ENCODE data around the gene RAB44. TPM values are rescaled to one million over a fixed set of nuclear protein-coding genes. Genes with fewer than 3 reads are reported as not detected.

RAB44 gene
- total RNA-seq, 1 experiment from 2014 or later: not detected

- H3K4me2 ChIP-seq (ENCODE audit: insufficient read depth, insufficient read length, low read length): no peak overlapping the region
- no peak overlapping the region for H4K8ac ChIP-seq (replicated peaks; ENCODE audit: insufficient read length, low read depth, low read length)
- no peak overlapping the region for H3K4me3 Mint-ChIP-seq
- no peak overlapping the region for H4K5ac ChIP-seq (ENCODE audit: insufficient read length, low read depth, low read length)
- no peak overlapping the region for H3K27ac Mint-ChIP-seq
- H2BK12ac ChIP-seq (ENCODE audit: insufficient read length, low read depth, low read length): no peak overlapping the region
- H3K9ac ChIP-seq (ENCODE audit: extremely low read depth, insufficient read length, low read length): no peak overlapping the region
- no peak overlapping the region for H3K27ac ChIP-seq (ENCODE audit: insufficient read length, low read depth, low read length)
- no peak overlapping the region for H2AFZ ChIP-seq (ENCODE audit: low read length)
- TF ChIP-seq CTCF (conservative IDR thresholded peaks at IDR 0.05): no peak
- peaks cover 14% of the 10 kb centered on the region for H3K23me2 ChIP-seq (ENCODE audit: insufficient read length, low read depth, low read length, poor library complexity, severe bottlenecking)
- no peaks in the 10 kb centered on the region for H3K9me3 ChIP-seq (ENCODE audit: control insufficient read depth, low read depth, low read length)
- H4K91ac ChIP-seq (ENCODE audit: insufficient read length, low read depth, low read length): no peak overlapping the region
- no peak overlapping the region for H2BK120ac ChIP-seq (ENCODE audit: low read depth, low read length, poor library complexity, severe bottlenecking)
- H3K9me3 Mint-ChIP-seq: no peaks in the 10 kb centered on the region; a peak in 2 of 5 replicates
- no peak for DNase-seq
- no peaks in the 10 kb centered on the region for H3K79me2 ChIP-seq (ENCODE audit: insufficient read depth, low read length)
- no peak overlapping the region for H2BK5ac ChIP-seq (ENCODE audit: insufficient read length, low read length)
- no peak overlapping the region for H3K18ac ChIP-seq (ENCODE audit: insufficient read length, low read depth, low read length)
- no peak overlapping the region for H2BK15ac ChIP-seq (ENCODE audit: low read depth, low read length)
- peaks cover 19% of the 10 kb centered on the region for H3K27me3 Mint-ChIP-seq (ENCODE audit: low read depth)
- H3K36me3 Mint-ChIP-seq (ENCODE audit: insufficient read depth in 1 of 3, low read depth in 3 of 3): peaks cover 0 to 40% (median 11%) of the 10 kb centered on the region in 3 experiments; a peak in 3 of 7 replicates
- H3K23ac ChIP-seq (ENCODE audit: insufficient read length, low read depth, low read length): no peak overlapping the region
- no CpG with 5 or more reads among the region's 6 CpGs for WGBS (ENCODE audit: extremely low coverage, insufficient read length, low lambda C conversion rate)
- no peak overlapping the region for H3K14ac ChIP-seq (ENCODE audit: insufficient read depth, low read length)
- no peaks in the 10 kb centered on the region for H3K79me1 ChIP-seq (ENCODE audit: insufficient read depth, low read depth, low read length, poor library complexity, severe bottlenecking)
- no peaks in the 10 kb centered on the region for H3K4me1 ChIP-seq (ENCODE audit: insufficient read depth, low read length)
- no peak overlapping the region for H2BK20ac ChIP-seq (ENCODE audit: low read depth, low read length, poor library complexity, severe bottlenecking)
- no peaks in the 10 kb centered on the region for H4K20me1 ChIP-seq (ENCODE audit: control insufficient read depth, insufficient read depth, insufficient read length)
- no peak overlapping the region for H3K56ac ChIP-seq (ENCODE audit: insufficient read length, low read depth, low read length)
- H3K4ac ChIP-seq (ENCODE audit: low read depth, low read length): no peak overlapping the region
- no peak overlapping the region for H3T11ph ChIP-seq (ENCODE audit: low read length)
- H3K4me1 Mint-ChIP-seq: peaks cover 12 to 21% of the 10 kb centered on the region in 2 experiments
- no peak overlapping the region for H2AK5ac ChIP-seq (ENCODE audit: insufficient read length, low read length)
- peaks cover 5% of the 10 kb centered on the region; the same call in 1 of the 2 replicates for H3K27me3 ChIP-seq (ENCODE audit: insufficient read depth, low read length)
These were observed 14.4 kb upstream of the RAB44 start for GRCh38 chr6:36683145-36683655.
